ENCODE results near the gene BTN1A1. TPM values are rescaled to one million over a fixed set of nuclear protein-coding genes. Genes with fewer than 3 reads are reported as not detected.
A peak's percentile ranks its signal among the peaks of the same experiment; 100 is the strongest.
"Not testable (repeated sequence)": the region's sequence is repeated elsewhere in the genome, so short reads cannot be mapped to it uniquely, and the experiment has no call there.

Gene BTN1A1
- polyA plus RNA-seq, 3 donors: 0.16 to 0.31 (median 0.28) TPM

GRCh38 chr6:26502626-26503025 lies 2.5 kb downstream of the BTN1A1 start:
- no peak for DNase-seq (ENCODE audit: low read depth in 3 of 3, low spot score in 2 of 3)

GRCh38 chr6:26507658-26508057 lies 7.6 kb downstream of the BTN1A1 start:
- DNase-seq (ENCODE audit: low read depth in 3 of 3, low spot score in 2 of 3): no peak

DNA sequence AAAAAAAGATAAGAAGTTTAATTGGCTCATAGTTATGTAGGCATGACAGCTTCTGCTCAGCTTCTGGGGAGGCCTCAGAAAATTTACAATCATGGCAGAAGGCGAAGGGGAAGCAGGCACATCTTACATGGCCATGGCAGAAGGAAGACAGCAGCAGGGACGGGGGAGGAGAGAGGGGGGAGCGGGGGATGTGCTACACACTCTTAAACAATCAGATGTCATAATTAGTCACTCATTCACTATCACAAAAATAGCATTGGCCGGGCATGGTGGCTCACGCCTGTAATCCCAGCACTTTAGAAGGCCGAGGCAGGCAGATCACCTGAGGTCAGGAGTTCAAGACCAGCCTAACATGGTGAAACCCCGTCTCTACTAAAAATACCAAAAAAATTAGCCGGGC lies 10.9 kb downstream of the BTN1A1 start:
- not testable (repeated sequence) for DNase-seq (ENCODE audit: low read depth in 3 of 3, low spot score in 2 of 3)

- no peak for DNase-seq (ENCODE audit: low read depth in 3 of 3, low spot score in 2 of 3)
Observed at GRCh38 chr6:26514984-26515383, 14.9 kb downstream of the BTN1A1 start.

DNA sequence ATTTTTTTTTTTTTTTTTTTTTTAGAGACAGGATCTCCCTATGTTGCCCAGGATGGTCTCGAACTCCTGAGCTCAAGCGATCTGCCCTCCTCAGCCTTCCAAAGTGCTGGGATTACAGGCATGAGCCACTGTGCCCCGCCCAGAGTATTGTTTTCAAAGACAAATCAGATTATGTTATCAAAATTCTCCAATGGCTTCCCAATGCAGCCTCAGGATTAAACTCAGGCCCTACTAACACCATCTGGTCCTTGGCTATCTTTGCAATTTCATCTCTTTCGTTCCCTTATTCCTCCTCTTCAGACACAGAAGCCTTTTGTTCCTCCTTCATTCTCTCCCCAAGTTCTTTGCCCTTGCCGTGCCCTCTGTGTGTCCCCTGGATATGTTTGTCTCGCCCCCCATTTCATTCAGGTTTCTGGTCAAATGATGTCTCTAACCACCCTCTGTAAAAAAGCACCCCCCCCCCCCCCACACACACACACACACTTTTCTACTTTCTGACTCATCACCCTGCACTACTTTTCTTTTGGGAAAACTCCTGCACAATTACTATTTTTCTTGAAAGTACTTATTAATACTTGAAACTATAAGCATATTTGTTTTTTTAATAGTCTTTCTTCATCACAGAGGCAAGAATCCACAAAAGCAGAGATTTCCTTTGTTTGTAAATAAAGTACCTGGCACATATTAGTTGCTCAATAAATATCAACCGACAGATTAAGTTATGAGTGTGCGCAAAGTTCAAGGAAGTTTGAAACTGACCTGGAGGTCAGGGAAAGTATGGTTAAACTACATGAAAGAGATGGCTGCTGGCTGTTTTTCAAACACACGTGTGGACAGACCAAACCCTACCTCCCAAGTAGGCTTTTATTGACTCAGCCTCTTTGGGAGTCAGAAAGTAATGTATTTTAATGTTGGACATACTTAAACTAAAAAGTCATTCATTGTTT lies 16.7 kb downstream of the BTN1A1 start:
- no peak for DNase-seq (ENCODE audit: low read depth in 3 of 3, low spot score in 2 of 3)

DNA sequence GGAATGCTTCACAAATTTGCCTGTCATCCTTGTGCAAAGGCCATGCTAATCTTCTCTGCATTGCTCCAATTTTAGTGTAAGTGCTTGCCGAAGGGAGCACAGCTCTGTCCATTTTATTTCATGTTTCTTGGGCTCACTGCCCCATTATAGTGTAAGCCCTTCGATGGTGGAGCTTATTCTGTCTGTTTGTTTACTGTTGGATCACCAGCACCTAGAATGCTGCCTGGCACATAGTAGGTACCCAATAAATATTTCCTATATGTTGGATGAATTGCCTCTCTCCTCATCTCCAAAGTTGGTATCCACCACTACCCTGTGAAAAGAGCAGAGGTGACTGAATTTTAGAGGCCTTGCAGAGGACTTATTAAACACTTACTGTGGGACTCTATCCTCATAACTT lies 19.3 kb downstream of the BTN1A1 start:
- DNase-seq (ENCODE audit: low read depth in 3 of 3, low spot score in 2 of 3): no peak

DNA sequence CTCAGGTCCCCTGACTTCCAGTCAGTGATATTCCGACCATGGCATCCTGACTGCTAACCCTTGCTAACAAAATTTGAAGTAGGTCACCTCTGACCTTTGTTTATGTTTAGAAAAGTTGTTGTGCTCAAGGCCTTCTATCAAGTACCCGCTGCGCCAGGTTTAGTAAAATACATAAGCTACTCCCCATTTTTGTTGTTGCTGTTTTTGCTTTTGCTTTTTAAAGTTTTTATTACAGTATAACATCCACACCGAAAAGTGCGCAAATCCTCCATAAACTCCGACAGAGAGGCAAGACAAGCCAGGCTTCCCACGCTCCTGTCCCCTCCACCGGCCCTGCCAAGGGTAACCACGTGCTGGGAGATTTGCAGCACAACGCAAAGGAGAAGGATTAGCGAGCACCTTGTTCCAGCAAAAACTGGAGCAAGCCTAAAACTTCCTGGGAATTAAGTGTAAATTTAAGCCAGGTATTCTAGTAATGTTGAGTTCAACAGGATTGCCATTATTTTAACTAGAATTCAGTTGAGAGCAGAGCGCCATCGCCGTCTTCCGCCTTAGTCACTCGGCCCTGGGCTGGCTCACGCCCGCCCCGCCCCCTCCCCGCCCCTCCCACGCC lies 20.2 kb downstream of the BTN1A1 start:
- peak in 2 of 3 donors; percentile 60 to 81 for DNase-seq (ENCODE audit: low read depth in 3 of 3, low spot score in 2 of 3)

DNA sequence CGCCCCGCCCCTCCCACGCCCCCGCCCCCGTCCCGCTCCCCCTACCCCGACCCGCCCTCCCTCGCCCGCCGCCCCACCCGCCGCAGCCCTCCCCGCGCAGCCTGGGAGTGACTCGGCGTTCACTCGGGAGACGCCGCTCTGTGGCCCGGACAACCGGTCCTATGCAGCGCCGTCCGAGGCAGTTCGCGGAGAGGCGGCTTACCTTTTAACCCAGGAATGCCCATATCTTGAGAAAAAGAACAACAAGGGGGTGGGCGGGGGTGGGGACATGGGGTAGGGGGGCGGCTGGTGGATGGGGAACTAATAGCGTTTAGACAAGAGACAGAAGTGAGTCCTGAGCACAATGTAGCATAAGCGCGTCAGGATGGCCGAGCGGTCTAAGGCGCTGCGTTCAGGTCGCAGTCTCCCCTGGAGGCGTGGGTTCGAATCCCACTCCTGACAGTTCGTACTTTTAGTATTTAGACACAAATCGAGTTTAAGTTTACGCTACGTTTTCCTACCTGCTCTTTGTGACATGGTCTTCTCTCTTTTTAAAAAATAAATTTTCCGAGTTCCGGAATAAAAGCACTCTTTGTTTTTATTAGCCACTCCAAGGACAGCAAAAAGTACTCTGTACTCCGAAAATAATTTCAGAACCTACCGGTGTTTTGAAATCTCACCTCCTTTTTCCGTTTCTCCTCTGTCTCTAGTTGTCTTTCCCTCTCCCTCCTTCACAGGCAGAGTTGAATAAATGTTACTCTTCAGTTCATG lies 20.9 kb downstream of the BTN1A1 start:
- DNase-seq (ENCODE audit: low read depth in 3 of 3, low spot score in 2 of 3): peak; percentile 81 to 85 (median 83)

DNA sequence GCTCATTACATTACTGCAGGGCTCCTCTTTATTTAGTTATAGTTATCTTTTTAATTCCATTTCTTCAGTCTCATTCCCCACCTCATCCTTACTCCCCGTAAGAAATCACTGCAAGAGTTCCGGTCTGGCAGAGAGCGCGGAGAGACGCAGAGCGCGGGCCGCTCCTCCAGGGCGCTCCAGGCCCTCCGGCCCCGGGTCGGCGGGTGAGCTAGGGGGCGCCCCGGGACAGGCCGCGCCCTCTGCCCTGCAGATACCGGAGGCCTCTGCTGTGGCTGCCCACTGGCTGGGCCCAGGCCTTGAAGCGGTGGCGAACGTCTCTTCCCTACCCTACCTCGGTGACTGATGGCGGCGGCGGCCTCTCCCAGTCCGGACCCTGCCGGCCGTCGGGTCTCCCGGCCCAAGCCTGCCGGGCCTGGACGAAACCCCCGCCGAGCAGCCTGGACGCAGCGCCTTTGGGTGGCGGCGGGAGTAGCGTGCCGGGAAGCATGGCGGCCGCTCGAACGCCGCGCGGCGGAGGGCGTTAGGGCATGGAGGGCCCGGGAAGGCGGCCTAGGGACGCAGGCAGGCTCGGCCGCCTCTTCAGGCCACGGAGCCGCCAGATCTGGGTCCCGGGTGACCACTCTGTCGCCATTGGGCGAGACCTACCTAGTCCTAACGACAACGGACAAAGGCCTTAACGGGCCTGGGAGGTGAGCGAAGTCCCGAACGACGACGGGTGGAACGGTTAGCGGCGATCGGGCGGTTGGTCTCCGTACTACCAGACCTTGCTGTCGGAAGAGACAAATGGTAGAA lies 21.7 kb downstream of the BTN1A1 start:
- peak in 1 of 3 donors; percentile 60 for DNase-seq (ENCODE audit: low read depth in 3 of 3, low spot score in 2 of 3)

DNA sequence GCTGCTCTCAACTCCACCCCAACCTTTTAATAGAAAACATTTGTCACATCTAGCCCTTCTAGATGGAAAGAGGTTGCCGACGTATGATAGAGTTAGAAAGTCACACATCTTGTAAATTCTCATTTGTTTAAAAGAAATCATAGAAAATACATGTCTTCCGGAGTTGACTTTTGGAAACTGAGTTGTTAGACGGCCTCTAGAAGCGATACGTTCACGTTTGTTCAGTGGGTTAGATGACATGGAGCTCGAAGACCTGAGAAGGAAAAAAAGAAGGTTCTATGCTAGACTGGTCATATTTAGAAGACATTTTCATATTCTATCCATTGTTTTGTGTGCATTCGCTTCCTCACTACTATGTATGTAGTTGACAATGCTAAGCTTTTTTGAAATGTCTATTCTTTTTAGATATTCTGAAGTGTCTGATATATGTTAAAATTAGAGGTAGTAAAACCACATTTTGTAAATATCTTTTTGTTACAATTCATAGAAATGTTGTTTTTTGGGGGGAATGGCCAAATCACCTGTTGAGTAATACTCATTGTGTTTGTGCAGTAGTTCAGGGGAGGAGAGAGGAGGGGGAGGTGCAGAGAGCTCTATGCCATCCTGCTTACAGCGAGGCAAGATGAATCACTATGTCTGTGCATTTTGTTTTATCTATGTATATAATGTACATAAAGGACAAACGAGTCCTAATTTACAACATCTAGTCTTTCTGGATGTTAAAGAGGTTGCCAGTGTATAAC lies 22.6 kb downstream of the BTN1A1 start:
- DNase-seq (ENCODE audit: low read depth in 3 of 3, low spot score in 2 of 3): not testable (repeated sequence)

- not testable (repeated sequence) for DNase-seq (ENCODE audit: low read depth in 3 of 3, low spot score in 2 of 3)
Observed at GRCh38 chr6:26524314-26524713, 24.2 kb downstream of the BTN1A1 start.

DNA sequence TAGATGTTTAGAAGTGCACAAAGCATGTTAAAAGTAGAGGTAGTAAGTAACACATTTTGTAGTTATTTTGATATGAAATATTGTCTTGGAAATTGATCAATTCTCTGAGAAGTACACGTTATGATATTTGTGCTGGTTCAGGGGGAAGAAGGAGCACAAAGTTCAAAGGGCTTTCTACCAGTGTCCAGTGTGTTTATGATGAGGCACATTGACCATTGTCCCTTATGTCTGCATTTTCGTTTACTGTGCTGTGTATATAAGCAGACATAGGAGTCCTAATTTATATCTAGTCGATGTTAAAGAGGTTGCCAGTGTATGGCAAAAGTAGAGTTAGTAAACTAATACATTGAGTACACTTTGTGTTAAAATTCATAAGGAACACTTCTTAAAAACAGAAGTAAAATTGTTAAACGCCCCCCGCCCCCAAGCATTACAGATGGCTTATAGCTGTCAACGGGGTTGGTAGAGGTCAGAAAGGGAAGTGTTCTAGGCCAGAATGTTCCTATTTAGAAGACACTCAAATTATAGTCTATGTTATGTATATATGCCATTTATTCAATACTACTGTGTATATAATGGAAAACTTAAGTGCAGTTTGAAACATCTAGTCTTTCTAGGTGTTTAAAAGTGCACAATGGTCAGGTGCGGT lies 24.7 kb downstream of the BTN1A1 start:
- no peak for DNase-seq (ENCODE audit: low read depth in 3 of 3, low spot score in 2 of 3)

- no peak for DNase-seq (ENCODE audit: low read depth in 3 of 3, low spot score in 2 of 3)
Observed at GRCh38 chr6:26525838-26526237, 25.7 kb downstream of the BTN1A1 start.

GRCh38 chr6:26526928-26527327 lies 26.8 kb downstream of the BTN1A1 start:
- no peak for DNase-seq (ENCODE audit: low read depth in 3 of 3, low spot score in 2 of 3)

DNA sequence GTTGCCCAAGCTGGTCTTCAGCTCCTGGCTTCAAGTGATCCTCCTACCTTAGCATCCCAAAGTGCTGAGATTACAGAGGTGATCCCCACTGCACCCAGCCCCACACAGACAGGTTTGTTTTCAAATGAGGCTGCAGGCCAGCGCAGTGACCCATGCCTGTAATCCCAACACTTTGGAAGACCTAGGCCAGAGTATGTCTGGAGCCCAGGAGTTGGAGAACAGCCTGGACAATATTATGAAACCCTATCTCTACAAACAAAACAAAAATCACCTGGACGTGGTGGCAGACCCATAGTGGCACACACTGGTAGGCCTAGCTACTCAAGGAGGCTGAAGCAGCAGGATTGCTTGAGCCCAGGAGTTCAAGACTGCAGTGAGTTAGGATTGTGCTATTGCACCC lies 30.1 kb downstream of the BTN1A1 start:
- DNase-seq (ENCODE audit: low read depth in 3 of 3, low spot score in 2 of 3): no peak

- no peak for DNase-seq (ENCODE audit: low read depth in 3 of 3, low spot score in 2 of 3)
Observed at GRCh38 chr6:26531897-26532296, 31.8 kb downstream of the BTN1A1 start.

- peak; percentile 84 to 94 (median 89) for DNase-seq (ENCODE audit: low read depth in 3 of 3, low spot score in 2 of 3)
Observed at GRCh38 chr6:26532699-26533531, 32.8 kb downstream of the BTN1A1 start.

DNA sequence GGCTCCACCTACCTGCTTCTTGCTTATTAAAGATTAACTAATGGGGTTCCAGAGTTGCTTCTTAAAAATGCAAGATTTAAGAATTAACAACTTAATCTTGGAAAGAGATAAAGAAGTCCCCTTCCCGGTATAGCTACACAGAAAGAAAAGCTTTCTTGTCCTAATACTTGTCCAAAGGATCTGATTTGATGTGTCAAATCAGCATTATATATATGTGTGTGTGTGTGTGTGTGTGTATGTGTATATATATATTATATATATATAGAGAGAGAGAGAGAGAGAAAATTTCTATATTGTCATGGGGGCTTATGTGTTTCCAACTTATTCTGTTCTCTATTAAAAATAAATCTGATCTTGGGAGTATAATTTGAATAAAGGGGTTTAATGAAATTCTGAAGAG lies 33.4 kb downstream of the BTN1A1 start:
- no peak for DNase-seq (ENCODE audit: low read depth in 3 of 3, low spot score in 2 of 3)
